Esophagus muscularis mucosa (tissue), 4 donors: Measurements from ENCODE around the gene HIP1R. TPM values are rescaled to one million over a fixed set of nuclear protein-coding genes. Genes with fewer than 3 reads are reported as not detected.

Experiments
- DNase-seq: peaks from one replicate; pipeline ENCODE4 v3.0.0-alpha.2; 2017; ENCODE audit errors: extremely low spot score
- H3K27ac ChIP-seq, 4 donors: fragments of 200-600 bp; sonication (generic); replicated peaks in 1 of 4; 1 replicate in 3 of 4; 2 replicates in 1 of 4; pipeline ENCODE4 v1.5.1; 2016 to 2019; ENCODE audit warnings: mild to moderate bottlenecking in 1 of 4
- H3K27me3 ChIP-seq, 4 donors: fragments of 200-600 bp; sonication (generic); one replicate each; pipeline versions ENCODE4 v1.5.1 to v1.6.0; 2016 to 2019
- H3K36me3 ChIP-seq, 4 donors: fragments of 200-600 bp; sonication (generic); one replicate each; pipeline ENCODE4 v1.5.1; 2016 to 2019
- H3K4me1 ChIP-seq, 4 donors: fragments of 200-600 bp; sonication (generic); one replicate each; pipeline ENCODE4 v1.5.1; 2016 to 2019
- H3K4me3 ChIP-seq, 4 donors: fragments of 200-600 bp; sonication (generic); 1 replicate in 2 of 4; 2 replicates in 2 of 4; pipeline ENCODE4 v1.5.1; 2016 to 2019; ENCODE audit warnings: mild to moderate bottlenecking in 4 of 4, moderate library complexity in 1 of 4
- H3K9me3 ChIP-seq, 4 donors: fragments of 200-600 bp; sonication (generic); 1 replicate in 3 of 4; 2 replicates in 1 of 4; pipeline ENCODE4 v1.5.1; 2016 to 2019
- EP300 ChIP-seq: sonication (generic); formaldehyde crosslinking; IDR thresholded peaks from one replicate; pipeline ENCODE4 v1.6.1; 2017; ENCODE audit warnings: antibody characterized with exemption
- POLR2A ChIP-seq: fragments of 450-650 bp; IDR thresholded peaks from one replicate; pipeline ENCODE4 v1.6.1; 2017; ENCODE audit warnings: antibody characterized with exemption, moderate library complexity, mild to moderate bottlenecking, low read depth
- POLR2AphosphoS5 ChIP-seq, 2 donors: sonication (generic); formaldehyde crosslinking; IDR thresholded peaks; one replicate each; pipeline ENCODE4 v1.6.1; 2017; ENCODE audit warnings: antibody characterized with exemption in 2 of 2
- WGBS: methylation state at CpG from one replicate; pipeline ENCODE4 v1.1.5; 2018; 5-methylcytosine and 5-hydroxymethylcytosine counted together
- intact Hi-C: fragments of 100-400 bp; cut with DNase I; formaldehyde crosslinking; loops from one replicate; pipeline ENCODE4 v1.15.1; 2023
- total RNA-seq, 4 donors: library from RNA; depleted of rRNA; stranded (reverse); fragments of >200 nt; gene quantifications; one replicate each; pipeline versions ENCODE4 v1.1.0 to v1.2.1, GENCODE V29; 2016
- TF ChIP-seq, protein P1 (sequence below), 3 experiments: fragments of 200-600 bp in 2 of 3; fragments of 450-650 bp in 1 of 3; sonication (generic) in 2 of 3; IDR thresholded peaks; one replicate each; pipeline ENCODE4 v1.5.1; 2017 to 2019; ENCODE audit warnings: antibody characterized with exemption in 3 of 3, mild to moderate bottlenecking in 2 of 3, moderate library complexity in 1 of 3

Gene HIP1R
- total RNA-seq, 4 donors from 2014 or later: 13.3 to 38.3 (median 23.7) TPM

DNA sequence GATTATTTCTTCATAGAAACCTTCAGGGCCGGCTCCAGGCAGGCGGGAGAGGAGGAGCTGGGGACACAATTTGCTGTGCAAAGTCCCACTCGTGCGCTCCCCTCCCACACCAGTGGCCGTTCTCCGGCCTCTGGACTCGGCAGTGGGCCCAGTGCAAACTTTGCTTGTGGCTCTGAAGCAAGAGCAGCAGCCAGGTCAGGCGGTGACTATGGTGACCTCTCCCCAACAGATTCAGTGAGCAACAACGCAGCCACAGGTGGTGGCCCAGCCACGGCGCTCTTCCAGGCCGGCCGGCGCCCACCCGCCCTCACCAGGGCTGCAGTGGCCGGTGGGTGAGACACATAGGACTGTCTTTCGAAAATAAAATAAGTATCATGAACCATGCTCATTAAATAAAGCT is 31.1 kb downstream of the HIP1R start:
- Histone ChIP-seq H3K4me3 (no peak overlapping the region), H3K36me3 (peaks cover 29 to 65% (median 63%) of the 10 kb centered on the region in 4 donors), H3K9me3 (no peaks in the 10 kb centered on the region), H3K27me3 (no peaks in the 10 kb centered on the region), H3K4me1 (peaks cover 58 to 81% (median 69%) of the 10 kb centered on the region in 4 donors), H3K27ac (peak overlapping the region in 2 of 4 donors; percentile 3 to 56)
- TF ChIP-seq POLR2AphosphoS5 (IDR thresholded peaks at IDR 0.05) (no peak), POLR2A (no peak), EP300 (no peak)
- TF ChIP-seq, protein P1, sequence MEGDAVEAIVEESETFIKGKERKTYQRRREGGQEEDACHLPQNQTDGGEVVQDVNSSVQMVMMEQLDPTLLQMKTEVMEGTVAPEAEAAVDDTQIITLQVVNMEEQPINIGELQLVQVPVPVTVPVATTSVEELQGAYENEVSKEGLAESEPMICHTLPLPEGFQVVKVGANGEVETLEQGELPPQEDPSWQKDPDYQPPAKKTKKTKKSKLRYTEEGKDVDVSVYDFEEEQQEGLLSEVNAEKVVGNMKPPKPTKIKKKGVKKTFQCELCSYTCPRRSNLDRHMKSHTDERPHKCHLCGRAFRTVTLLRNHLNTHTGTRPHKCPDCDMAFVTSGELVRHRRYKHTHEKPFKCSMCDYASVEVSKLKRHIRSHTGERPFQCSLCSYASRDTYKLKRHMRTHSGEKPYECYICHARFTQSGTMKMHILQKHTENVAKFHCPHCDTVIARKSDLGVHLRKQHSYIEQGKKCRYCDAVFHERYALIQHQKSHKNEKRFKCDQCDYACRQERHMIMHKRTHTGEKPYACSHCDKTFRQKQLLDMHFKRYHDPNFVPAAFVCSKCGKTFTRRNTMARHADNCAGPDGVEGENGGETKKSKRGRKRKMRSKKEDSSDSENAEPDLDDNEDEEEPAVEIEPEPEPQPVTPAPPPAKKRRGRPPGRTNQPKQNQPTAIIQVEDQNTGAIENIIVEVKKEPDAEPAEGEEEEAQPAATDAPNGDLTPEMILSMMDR (IDR thresholded peaks at IDR 0.05): no peak
- intact Hi-C loops: no loop called here
- DNase-seq: no peak
- WGBS: 89% methylated on average over 17 of the region's 17 CpGs

GRCh38 chr12:122866950-122867607 is 31.8 kb downstream of the HIP1R start:
- peaks cover 29 to 64% (median 59%) of the 10 kb centered on the region in 4 donors for H3K36me3 ChIP-seq
- H3K9me3 ChIP-seq: no peaks in the 10 kb centered on the region
- H3K27ac ChIP-seq: peak overlapping the region; percentile 30 to 56 (median 43)
- TF ChIP-seq POLR2A: no peak
- TF ChIP-seq, protein P1 (IDR thresholded peaks at IDR 0.05): no peak
- no peak for TF ChIP-seq POLR2AphosphoS5 (IDR thresholded peaks at IDR 0.05)
- no peak for TF ChIP-seq EP300
- H3K4me1 ChIP-seq: peaks cover 58 to 83% (median 69%) of the 10 kb centered on the region in 4 donors
- WGBS: 80% methylated on average over 27 of the region's 36 CpGs
- no peaks in the 10 kb centered on the region for H3K27me3 ChIP-seq
- intact Hi-C loops: no loop called here
- no peak overlapping the region for H3K4me3 ChIP-seq
- DNase-seq: no peak

DNA sequence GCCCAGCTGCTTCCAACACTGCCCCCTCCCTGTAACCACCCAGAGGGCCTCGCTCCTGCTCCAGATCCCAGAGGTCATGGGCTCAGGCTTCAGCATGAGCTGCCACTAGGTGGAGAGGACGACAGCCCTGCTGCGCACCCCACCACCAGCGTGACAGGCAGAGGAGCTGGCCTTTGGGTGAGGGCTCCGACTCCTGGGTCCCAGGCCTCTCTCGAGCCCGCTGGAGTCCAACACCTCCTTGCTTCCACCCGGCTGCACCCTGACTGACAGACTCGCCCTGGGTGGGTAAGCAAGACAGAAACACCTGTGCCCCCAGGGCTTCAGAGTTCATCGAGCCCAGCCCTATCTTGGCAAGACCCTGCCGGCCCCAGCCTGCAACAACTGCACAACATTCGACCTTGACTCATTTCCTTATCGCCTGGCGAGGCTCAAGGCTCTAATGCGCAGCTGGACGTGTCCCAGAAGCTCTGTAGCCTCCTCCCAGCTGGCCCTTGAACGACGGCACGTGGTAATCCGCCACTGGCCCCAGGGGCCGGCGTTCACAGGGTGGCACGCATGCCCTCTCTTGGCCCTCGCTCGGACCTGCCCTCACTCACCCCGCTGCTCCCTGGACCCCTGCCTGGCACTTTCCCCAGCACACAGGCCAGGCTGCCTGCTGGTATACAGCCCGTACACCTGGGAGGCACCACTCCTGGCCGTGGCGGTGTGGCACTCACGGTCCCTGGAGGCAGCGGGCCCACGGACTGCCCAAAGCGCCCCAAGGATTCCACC is 32.6 kb downstream of the HIP1R start:
- Histone ChIP-seq H3K27ac (peak overlapping the region; percentile 30 to 50 (median 43)), H3K36me3 (peaks cover 29 to 64% (median 59%) of the 10 kb centered on the region in 4 donors), H3K4me1 (peaks cover 58 to 86% (median 70%) of the 10 kb centered on the region in 4 donors), H3K9me3 (no peaks in the 10 kb centered on the region), H3K4me3 (no peak overlapping the region), H3K27me3 (no peaks in the 10 kb centered on the region)
- intact Hi-C loops: no loop called here
- no peak for DNase-seq
- 83% methylated on average over 15 of the region's 33 CpGs for WGBS
- peak; percentile 36 to 54 for TF ChIP-seq POLR2AphosphoS5 (IDR thresholded peaks at IDR 0.05)
- TF ChIP-seq POLR2A: no peak
- TF ChIP-seq, protein P1 (IDR thresholded peaks at IDR 0.05): peak in 1 of 3 experiments; percentile 19

DNA sequence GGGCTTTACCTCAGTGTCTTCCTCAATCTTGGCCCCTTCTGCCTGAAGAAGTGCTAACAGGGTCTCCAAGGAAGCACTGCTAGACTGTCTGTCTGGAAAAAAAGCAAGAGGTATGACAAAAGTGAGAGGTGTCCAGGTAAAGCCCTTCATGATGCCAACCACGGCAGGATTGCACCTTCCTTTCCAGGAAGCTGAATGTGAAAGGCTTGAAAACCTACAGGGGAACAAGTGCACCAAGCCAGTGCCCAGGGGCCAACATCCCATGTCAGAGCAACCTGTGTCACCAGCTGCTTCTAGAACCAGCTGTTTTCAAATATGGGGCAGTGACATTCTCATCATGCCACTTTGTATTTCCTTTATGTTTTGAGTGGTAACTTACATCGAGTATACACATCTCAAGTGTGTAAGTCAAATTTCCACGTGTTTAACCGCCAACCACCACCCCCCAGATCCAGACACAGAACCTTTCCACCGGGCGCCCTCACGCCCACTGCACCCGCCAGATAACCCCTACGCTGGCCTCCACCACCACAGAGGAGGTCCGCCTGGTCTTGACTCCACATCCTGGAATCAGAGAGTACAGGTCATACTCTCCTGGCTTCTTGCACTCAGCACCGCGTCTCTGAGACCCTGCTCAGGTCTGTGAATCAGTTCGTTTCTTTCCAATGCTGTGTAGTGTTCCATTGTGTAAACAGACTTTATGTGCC is 33.4 kb downstream of the HIP1R start:
- peaks cover 29 to 64% (median 59%) of the 10 kb centered on the region in 4 donors for H3K36me3 ChIP-seq
- H3K4me1 ChIP-seq: peaks cover 60 to 86% (median 70%) of the 10 kb centered on the region in 4 donors
- WGBS: 92% methylated on average over 13 of the region's 13 CpGs
- intact Hi-C loops: no loop called here
- no peaks in the 10 kb centered on the region for H3K9me3 ChIP-seq
- TF ChIP-seq POLR2AphosphoS5 (IDR thresholded peaks at IDR 0.05) (no peak), POLR2A (no peak), EP300 (no peak)
- TF ChIP-seq, protein P1 (IDR thresholded peaks at IDR 0.05): no peak
- H3K27ac ChIP-seq: peak overlapping the region; percentile 30 to 50 (median 43)
- no peaks in the 10 kb centered on the region for H3K27me3 ChIP-seq
- no peak overlapping the region for H3K4me3 ChIP-seq
- no peak for DNase-seq
